OCI-LY7 (cell line): ENCODE data around the gene IFIT1. TPM values are rescaled to one million over a fixed set of nuclear protein-coding genes. Genes with fewer than 3 reads are reported as not detected.
"Not testable (repeated sequence)": the region's sequence is repeated elsewhere in the genome, so short reads cannot be mapped to it uniquely, and the experiment has no call there.

Experiments used
- BruUV-seq: library from RNA; stranded (reverse); fragments of 400-500 nt; replicated peaks from 2 replicates; lab custom pipeline; 2021; lab: Mats Ljungman, UMichigan
- CTCF ChIA-PET: fragments of 300-600 bp; sonication (Branson Sonifier 250); formaldehyde crosslinking; loops from one replicate; lab custom pipeline; 2022; ENCODE audit warnings: antibody characterized with exemption; ENCODE audit not compliant: unreplicated experiment; lab: Charles Lee
- POLR2A ChIA-PET: fragments of 300-600 bp; sonication (Branson Sonifier 250); formaldehyde crosslinking; loops from one replicate; lab custom pipeline; 2022; ENCODE audit warnings: antibody characterized with exemption; lab: Charles Lee
- DNase-seq: peaks from one replicate; pipeline ENCODE4 v3.0.0-alpha.2; 2015; ENCODE audit warnings: low spot score
- H2AFZ ChIP-seq: fragments of 200-600 bp; sonication (generic), shearing (Covaris generic); 2 replicates; pipeline ENCODE4 v1.6.1; 2014; ENCODE audit warnings: mild to moderate bottlenecking, antibody characterized with exemption, low read length, moderate library complexity
- H3K27ac ChIP-seq: fragments of 200-600 bp; sonication (generic); 2 replicates; pipeline ENCODE4 v1.5.1; 2014; ENCODE audit warnings: mixed run types, low read depth, mild to moderate bottlenecking, moderate library complexity, low read length, inconsistent platforms; ENCODE audit not compliant: poor library complexity, severe bottlenecking
- H3K36me3 ChIP-seq: fragments of 200-600 bp; sonication (generic); 2 replicates; pipeline ENCODE4 v1.6.1; 2014; ENCODE audit warnings: mild to moderate bottlenecking, antibody characterized with exemption, low read length, moderate library complexity, mixed read lengths; ENCODE audit not compliant: insufficient read depth
- H3K4me1 ChIP-seq: fragments of 200-600 bp; sonication (generic); 2 replicates; pipeline ENCODE4 v1.5.1; 2014; ENCODE audit warnings: mild to moderate bottlenecking, low read length; ENCODE audit not compliant: insufficient read depth, poor library complexity, severe bottlenecking
- H3K4me2 ChIP-seq: fragments of 200-600 bp; sonication (generic); 2 replicates; pipeline ENCODE4 v1.6.1; 2014; ENCODE audit warnings: mild to moderate bottlenecking, low read length
- H3K4me3 ChIP-seq: fragments of 200-600 bp; sonication (generic); 2 replicates; pipeline ENCODE4 v1.5.1; 2014; ENCODE audit warnings: mild to moderate bottlenecking, low read depth, low read length; ENCODE audit not compliant: poor library complexity, severe bottlenecking
- H3K79me2 ChIP-seq: fragments of 200-600 bp; sonication (generic); 2 replicates; pipeline ENCODE4 v1.6.1; 2016; ENCODE audit warnings: low read depth, mild to moderate bottlenecking, low read length, moderate library complexity, mixed read lengths; ENCODE audit not compliant: insufficient read depth
- H3K9me2 ChIP-seq: fragments of 200-600 bp; sonication (generic); 2 replicates; pipeline ENCODE4 v1.6.1; 2016; ENCODE audit warnings: mild to moderate bottlenecking, low read length, mixed read lengths; ENCODE audit not compliant: insufficient read depth
- H3K9me3 ChIP-seq: fragments of 200-600 bp; sonication (generic); 2 replicates; pipeline ENCODE4 v1.6.1; 2014; ENCODE audit warnings: mild to moderate bottlenecking, mixed run types, low read length, mixed read lengths
- H4K20me1 ChIP-seq: fragments of 200-600 bp; sonication (generic); 2 replicates; pipeline ENCODE4 v1.6.1; 2014; ENCODE audit warnings: mild to moderate bottlenecking, antibody characterized with exemption, low read length, moderate library complexity, mixed read lengths; ENCODE audit not compliant: insufficient read depth
- intact Hi-C: fragments of 100-400 bp; cut with micrococcal nuclease; formaldehyde crosslinking; loops from one replicate; pipeline ENCODE4 v1.10.0; 2022; ENCODE audit not compliant: unreplicated experiment
- total RNA-seq, 2 experiments: library from RNA; depleted of rRNA in 1 of 2; stranded (reverse); fragments of >200 nt in 1 of 2; shearing (Covaris generic) in 1 of 2; gene quantifications; 2 replicates each; pipeline ENCODE4 v1.2.3, GENCODE V29; 2014 to 2022

Gene IFIT1
- total RNA-seq, 2 experiments from 2014 or later, result not detected

GRCh38 chr10:89407792-89408191 lies 15.4 kb downstream of the IFIT1 start:
- CTCF ChIA-PET, result interaction anchor here (0.6 kb wide), 1 partner anchor 735 kb away, joined by 3 read pairs; no protein-coding TSS in a partner anchor
- H3K9me2 ChIP-seq, H3K9me3 ChIP-seq, intact Hi-C loops, DNase-seq, H4K20me1 ChIP-seq, H3K4me2 ChIP-seq, BruUV-seq, H3K4me3 ChIP-seq, H2AFZ ChIP-seq, H3K4me1 ChIP-seq, H3K79me2 ChIP-seq, H3K36me3 ChIP-seq, H3K27ac ChIP-seq: not testable (repeated sequence)
- POLR2A ChIA-PET, result interaction anchor here (0.6 to 0.8 kb wide), 2 partner anchors 21 to 1227 kb away, joined by 3 to 4 read pairs; no protein-coding TSS in a partner anchor

GRCh38 chr10:89409282-89409681 lies 16.9 kb downstream of the IFIT1 start:
- DNase-seq, intact Hi-C loops, H3K4me1 ChIP-seq, H3K4me2 ChIP-seq, H3K4me3 ChIP-seq, H3K9me2 ChIP-seq, CTCF ChIA-PET, H3K9me3 ChIP-seq, H3K36me3 ChIP-seq, H4K20me1 ChIP-seq, H3K79me2 ChIP-seq, H2AFZ ChIP-seq, BruUV-seq, H3K27ac ChIP-seq: not testable (repeated sequence)
- POLR2A ChIA-PET, result interaction anchor here (0.7 kb wide), 1 partner anchor 10 kb away, joined by 4 read pairs; no protein-coding TSS in a partner anchor

DNA sequence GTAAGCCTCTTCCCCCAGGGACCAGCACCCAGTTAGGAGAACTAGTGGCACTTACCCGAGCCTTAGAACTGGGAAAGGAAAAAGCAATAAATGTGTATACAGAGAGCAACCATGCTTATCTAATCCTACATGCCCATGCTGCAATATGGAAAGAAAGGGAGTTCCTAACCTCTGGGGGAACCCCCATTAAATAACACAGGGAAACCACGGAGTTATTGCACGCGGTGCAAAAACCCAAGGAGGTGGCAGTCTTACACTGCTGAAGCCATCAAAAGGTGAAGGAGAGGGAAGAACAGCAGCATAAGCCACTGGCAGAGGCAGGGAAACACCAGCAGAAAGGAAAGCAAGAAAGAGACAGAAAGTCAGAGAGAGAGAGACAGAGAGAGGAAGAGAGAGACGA lies 18.1 kb downstream of the IFIT1 start:
- DNase-seq, H3K4me2 ChIP-seq, H3K79me2 ChIP-seq, H4K20me1 ChIP-seq, H3K9me3 ChIP-seq, H3K4me3 ChIP-seq, H3K27ac ChIP-seq, H3K4me1 ChIP-seq, CTCF ChIA-PET, BruUV-seq, H3K9me2 ChIP-seq, H3K36me3 ChIP-seq, H2AFZ ChIP-seq, POLR2A ChIA-PET: not testable (repeated sequence)
- intact Hi-C loops, result loop anchor here (5.0 kb wide), 1 partner anchor 153 kb away; no protein-coding TSS in a partner anchor

DNA sequence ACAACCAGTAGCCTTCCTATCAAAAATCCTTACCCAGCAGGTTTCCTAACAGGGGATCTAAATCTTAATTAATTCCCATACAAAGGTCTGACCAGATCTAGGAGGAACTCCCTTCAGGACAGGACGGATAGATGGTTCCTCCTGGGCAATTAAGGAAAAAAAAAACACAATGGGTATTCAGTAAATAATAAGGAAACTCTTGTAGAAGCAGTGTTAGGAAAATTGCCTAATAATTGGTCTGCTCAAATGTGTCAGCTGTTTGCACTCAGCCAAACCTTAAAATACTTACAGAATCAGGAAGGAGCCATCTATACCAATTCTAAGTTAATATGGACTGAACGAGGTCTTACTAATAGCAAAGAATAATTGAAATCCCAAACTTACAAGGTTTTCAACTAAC lies 18.7 kb downstream of the IFIT1 start:
- CTCF ChIA-PET, H3K79me2 ChIP-seq, H3K36me3 ChIP-seq, H4K20me1 ChIP-seq, H3K27ac ChIP-seq, POLR2A ChIA-PET, DNase-seq, H2AFZ ChIP-seq, H3K9me3 ChIP-seq, BruUV-seq, H3K4me2 ChIP-seq, H3K9me2 ChIP-seq, H3K4me1 ChIP-seq, H3K4me3 ChIP-seq: not testable (repeated sequence)
- intact Hi-C loops, result loop anchor here (5.0 kb wide), 1 partner anchor 154 kb away; no protein-coding TSS in a partner anchor

DNA sequence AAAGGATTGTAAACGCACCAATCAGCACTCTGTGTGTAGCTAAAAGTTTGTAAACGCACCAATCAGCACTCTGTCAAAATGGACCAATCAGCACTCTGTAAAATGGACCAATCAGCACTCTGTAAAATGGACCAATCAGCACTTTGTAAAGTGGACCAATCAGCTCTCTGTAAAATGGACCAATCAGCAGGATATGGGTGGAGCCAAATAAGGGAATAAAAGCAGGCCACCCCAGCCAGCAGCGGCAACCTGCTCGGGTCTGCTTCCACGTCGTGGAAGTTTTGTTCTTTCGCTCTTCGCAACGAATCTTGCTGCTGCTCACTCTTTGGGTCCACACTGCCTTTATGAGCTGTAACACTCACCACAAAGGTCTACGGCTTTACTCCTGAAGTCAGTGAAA lies 19.9 kb downstream of the IFIT1 start:
- BruUV-seq, H3K27ac ChIP-seq: not testable (repeated sequence)
- POLR2A ChIA-PET, result interaction anchor here (0.6 kb wide), 1 partner anchor 74 kb away, joined by 3 read pairs; no protein-coding TSS in a partner anchor

More for the DNA sequence above, 19.9 kb downstream of the IFIT1 start:
- H2AFZ ChIP-seq, DNase-seq, CTCF ChIA-PET, H3K36me3 ChIP-seq, H3K9me3 ChIP-seq, H3K79me2 ChIP-seq, H3K4me1 ChIP-seq, H3K4me2 ChIP-seq, H3K9me2 ChIP-seq, H3K4me3 ChIP-seq, H4K20me1 ChIP-seq: not testable (repeated sequence)
- intact Hi-C loops, result loop anchor here (5.0 kb wide), 1 partner anchor 155 kb away; no protein-coding TSS in a partner anchor
